ENCODE measurements around the gene CCDC183. TPM values are rescaled to one million over a fixed set of nuclear protein-coding genes. Genes with fewer than 3 reads are reported as not detected.
A peak's percentile ranks its signal among the peaks of the same experiment; 100 is the strongest.
"Not testable (repeated sequence)": the region's sequence is repeated elsewhere in the genome, so short reads cannot be mapped to it uniquely, and the experiment has no call there.

CCDC183 gene
- total RNA-seq, 1 donor from 2014 or later, result 1.6 TPM

- DNase-seq (ENCODE audit: low spot score), result peak; percentile 74
Observed at GRCh38 chr9:136759436-136760325, 36.5 kb upstream of the CCDC183 start.

GRCh38 chr9:136760424-136760823, 35.7 kb upstream of the CCDC183 start:
- DNase-seq (ENCODE audit: low spot score), result peak; percentile 63
- intact Hi-C loops (cut with DNase I), result no loop called here

More at GRCh38 chr9:136759436-136760325, 36.5 kb upstream of the CCDC183 start:
- intact Hi-C loops (cut with DNase I), result no loop called here

GRCh38 chr9:136760834-136761544, 35.1 kb upstream of the CCDC183 start:
- DNase-seq (ENCODE audit: low spot score); intact Hi-C loops (cut with DNase I): not testable (repeated sequence)

GRCh38 chr9:136761545-136761981, 34.6 kb upstream of the CCDC183 start:
- intact Hi-C loops (cut with DNase I), result no loop called here

GRCh38 chr9:136762221-136762691, 33.9 kb upstream of the CCDC183 start:
- no peak for DNase-seq (ENCODE audit: low spot score)
- intact Hi-C loops (cut with DNase I), result no loop called here

More at GRCh38 chr9:136761545-136761981, 34.6 kb upstream of the CCDC183 start:
- DNase-seq (ENCODE audit: low spot score), result peak; percentile 64

GRCh38 chr9:136762915-136763648, 33.1 kb upstream of the CCDC183 start:
- peak; percentile 74 for DNase-seq (ENCODE audit: low spot score)
- intact Hi-C loops (cut with DNase I), result no loop called here

GRCh38 chr9:136763649-136764035, 32.5 kb upstream of the CCDC183 start:
- intact Hi-C loops (cut with DNase I), result no loop called here

GRCh38 chr9:136764301-136764891, 31.7 kb upstream of the CCDC183 start, which contains the start of gene LCN15:
Gene LCN15 (minus strand): TSS chr9:136764518. CDS start chr9:136764488, 30 bp downstream.
- intact Hi-C loops (cut with DNase I), result no loop called here
- no peak for DNase-seq (ENCODE audit: low spot score)

More at GRCh38 chr9:136763649-136764035, 32.5 kb upstream of the CCDC183 start:
- DNase-seq (ENCODE audit: low spot score), result peak; percentile 70

- intact Hi-C loops (cut with DNase I), result no loop called here
- DNase-seq (ENCODE audit: low spot score), result peak; percentile 68
Observed at GRCh38 chr9:136765041-136765440, 31.1 kb upstream of the CCDC183 start.

- DNase-seq (ENCODE audit: low spot score); intact Hi-C loops (cut with DNase I): not testable (repeated sequence)
Observed at GRCh38 chr9:136765745-136766409, 30.3 kb upstream of the CCDC183 start.

- intact Hi-C loops (cut with DNase I); DNase-seq (ENCODE audit: low spot score): not testable (repeated sequence)
Observed at GRCh38 chr9:136766410-136767120, 29.6 kb upstream of the CCDC183 start.

GRCh38 chr9:136769710-136770191, 26.4 kb upstream of the CCDC183 start:
- DNase-seq (ENCODE audit: low spot score), result no peak
- intact Hi-C loops (cut with DNase I), result no loop called here

GRCh38 chr9:136771907-136772415, 24.2 kb upstream of the CCDC183 start:
- DNase-seq (ENCODE audit: low spot score), result no peak
- intact Hi-C loops (cut with DNase I), result no loop called here

- no peak for DNase-seq (ENCODE audit: low spot score)
- intact Hi-C loops (cut with DNase I), result no loop called here
Observed at GRCh38 chr9:136773386-136774044, 22.6 kb upstream of the CCDC183 start.

GRCh38 chr9:136774416-136775045, 21.6 kb upstream of the CCDC183 start:
- DNase-seq (ENCODE audit: low spot score), result no peak
- intact Hi-C loops (cut with DNase I), result no loop called here

- intact Hi-C loops (cut with DNase I), result no loop called here
- DNase-seq (ENCODE audit: low spot score), result no peak
Observed at GRCh38 chr9:136775191-136775590, 20.9 kb upstream of the CCDC183 start.

- intact Hi-C loops (cut with DNase I), result no loop called here
- DNase-seq (ENCODE audit: low spot score), result no peak
Observed at GRCh38 chr9:136776947-136777346, 19.2 kb upstream of the CCDC183 start.

All from cardiac septum (tissue), 1 donor.